K562 (cell line): Measurements from ENCODE around the gene MYBPHL. TPM values are rescaled to one million over a fixed set of nuclear protein-coding genes. Genes with fewer than 3 reads are reported as not detected.

Source experiments
- DEAF1 ChIP-seq: fragments of 450-650 bp; formaldehyde crosslinking; IDR thresholded peaks from 2 replicates; pipeline ENCODE4 v1.4.0; 2020; ENCODE audit warnings: mild to moderate bottlenecking, moderate library complexity
- ETS1 ChIP-seq: conservative IDR thresholded peaks from 2 replicates; pipeline ENCODE4 v1.6.1; 2011; ENCODE audit warnings: low read depth, mild to moderate bottlenecking, low read length; ENCODE audit not compliant: control insufficient read depth
- FOXA3 ChIP-seq, 2 experiments: fragments of 450-650 bp in 1 of 2; sonication (generic) in 1 of 2; formaldehyde crosslinking; IDR thresholded peaks in 1 of 2; conservative IDR thresholded peaks in 1 of 2; 2 replicates each; pipeline versions ENCODE4 v1.4.0 to v1.8.0; 2020 to 2022; ENCODE audit warnings: mild to moderate bottlenecking in 2 of 2, missing genetic modification reagents in 1 of 2
- GABPB2 ChIP-seq: fragments of 250-450 bp; sonication (Bioruptor Pico); conservative IDR thresholded peaks from 2 replicates; pipeline ENCODE4 v1.5.1; 2021; ENCODE audit warnings: mild to moderate bottlenecking
- HMGN3 ChIP-seq: IDR thresholded peaks from 2 replicates; pipeline ENCODE4 v1.6.1; 2011; ENCODE audit warnings: borderline replicate concordance, low read depth, mild to moderate bottlenecking, mixed read lengths, low read length; ENCODE audit not compliant: insufficient read length; ENCODE audit errors: extremely low read depth
- KDM2B ChIP-seq: fragments of 250-450 bp; sonication (Bioruptor Pico); IDR thresholded peaks from 2 replicates; pipeline ENCODE4 v1.8.0; 2021; ENCODE audit warnings: mild to moderate bottlenecking, moderate library complexity
- MYNN ChIP-seq, 2 experiments: sonication (generic); formaldehyde crosslinking in 1 of 2; IDR thresholded peaks; 2 replicates each; pipeline versions ENCODE4 v1.5.0 to v1.6.1; 2016 to 2020; ENCODE audit warnings: antibody characterized with exemption in 1 of 2, missing genetic modification reagents in 1 of 2
- OTX1 ChIP-seq: fragments of 450-650 bp; formaldehyde crosslinking; IDR thresholded peaks from 2 replicates; pipeline ENCODE4 v1.4.0; 2022; ENCODE audit warnings: mild to moderate bottlenecking
- PCBP2 ChIP-seq: fragments of 200-400 bp; formaldehyde crosslinking; IDR thresholded peaks from 2 replicates; pipeline ENCODE4 v1.6.1; 2018; ENCODE audit warnings: low read length, low read depth, mild to moderate bottlenecking, moderate library complexity; ENCODE audit not compliant: poor library complexity, severe bottlenecking
- SIN3B ChIP-seq: fragments of 450-650 bp; IDR thresholded peaks from 2 replicates; pipeline ENCODE4 v1.6.1; 2017; ENCODE audit warnings: low read depth, mild to moderate bottlenecking, moderate library complexity
- SMC3 ChIP-seq: conservative IDR thresholded peaks from 2 replicates; pipeline ENCODE4 v1.6.1; 2011; ENCODE audit warnings: low read depth, low read length, improper control_type of control experiment; ENCODE audit not compliant: insufficient read depth
- TRIM24 ChIP-seq, 2 experiments: fragments of 450-650 bp; IDR thresholded peaks; 2 replicates each; pipeline ENCODE4 v1.6.1; 2016
- ZFPM2 ChIP-seq: fragments of 250-450 bp; sonication (Bioruptor Pico); IDR thresholded peaks from 2 replicates; pipeline ENCODE4 v1.5.1; 2022; ENCODE audit warnings: mild to moderate bottlenecking
- ZNF407 ChIP-seq: fragments of 450-650 bp; IDR thresholded peaks from 2 replicates; pipeline ENCODE4 v1.6.1; 2016; ENCODE audit warnings: low read depth
- ZNF707 ChIP-seq: fragments of 250-450 bp; sonication (Bioruptor Pico); conservative IDR thresholded peaks from 2 replicates; pipeline ENCODE4 v1.8.0; 2022; ENCODE audit warnings: inconsistent platforms, mild to moderate bottlenecking, moderate library complexity
- polyA plus RNA-seq, 8 experiments: library from polyadenylated mRNA; depleted of rRNA in 4 of 8; stranded (reverse) in 5 of 8; unstranded in 3 of 8; fragments of >200 nt; fragmentation: Nextera tagmentation in 2 of 8; fragmentation: Illumina TruSeq in 1 of 8; extraction: Ambion mirVana in 2 of 8; extraction: Trizol in 1 of 8; gene quantifications; 2 replicates each; pipeline versions ENCODE4 v1.2.1 to v1.2.3, GENCODE V29; 2011 to 2014; ENCODE audit warnings: inconsistent platforms in 1 of 8, missing spikeins in 1 of 8
- total RNA-seq, 7 experiments: library from RNA; depleted of rRNA in 6 of 7; stranded (reverse); fragments of >200 nt in 6 of 7; fragmentation: Illumina TruSeq in 2 of 7; extraction: Trizol in 2 of 7; gene quantifications; 2 replicates each; pipeline versions ENCODE4 v1.2.1 to v1.2.3, GENCODE V29; 2011 to 2021; ENCODE audit warnings: low replicate concordance in 1 of 7

Gene MYBPHL
- total and polyA plus RNA-seq, 9 of the 15 experiments (the other 6 are each of a cell fraction or from before 2014, with no cell fraction given): 0.20 to 1.9 (median 0.33) TPM

- TF ChIP-seq ZNF407: 0 out of 2 replicates have a peak, but pooled peaks have one; percentile 12
- TF ChIP-seq ETS1: peak; percentile 91
- TF ChIP-seq FOXA3 (CRISPR knock-in tag; conservative IDR thresholded peaks at IDR 0.05 in 1 of 2, IDR thresholded peaks at IDR 0.05 in 1 of 2): no peak
- TF ChIP-seq HMGN3: peak; percentile 71
- TF ChIP-seq MYNN (IDR thresholded peaks at IDR 0.05): no peak; the same call in 1 of the 2 replicates
- TF ChIP-seq MYNN (CRISPR knock-in tag; IDR thresholded peaks at IDR 0.05): no peak
- TF ChIP-seq ZNF707 (CRISPR knock-in tag): no peak
- no peak for TF ChIP-seq SIN3B
- TF ChIP-seq TRIM24 (IDR thresholded peaks at IDR 0.05): peak in 1 of 2 experiments; percentile 52; a peak in 2 of 4 replicates
- TF ChIP-seq OTX1 (CRISPR knock-in tag): 0 out of 2 replicates have a peak, but pooled peaks have one; percentile 56
- no peak for TF ChIP-seq ZFPM2 (CRISPR knock-in tag)
- no peak for TF ChIP-seq GABPB2 (CRISPR knock-in tag)
- TF ChIP-seq PCBP2: no peak
- TF ChIP-seq DEAF1: peak; percentile 52
- 0 out of 2 replicates have a peak, but pooled peaks have one; percentile 5 for TF ChIP-seq SMC3
- TF ChIP-seq KDM2B (CRISPR knock-in tag): no peak
Measured at GRCh38 chr1:109282952-109283747, 23.7 kb downstream of the MYBPHL start, which contains the start of gene PSRC1 (continued).
